Activated T-helper 2 cell treated with anti-CD3 and anti-CD28 coated beads, Interferon-gamma antibody, Interleukin-2, Interleukin-4, amounts not matched to agents 10 μg/mL and 5 μg/mL and 100 μg/mL, durations not matched to agents 14 hours and 24 hours and 36 hours (primary cell): ENCODE data around the gene FKBP14. TPM values are rescaled to one million over a fixed set of nuclear protein-coding genes. Genes with fewer than 3 reads are reported as not detected.
A peak's percentile ranks its signal among the peaks of the same experiment; 100 is the strongest.
"Not testable (repeated sequence)": the region's sequence is repeated elsewhere in the genome, so short reads cannot be mapped to it uniquely, and the experiment has no call there.

Experiments
- DNase-seq: peaks from one replicate; pipeline ENCODE4 v3.0.0; 2021; ENCODE audit warnings: low spot score
- H3K27ac Mint-ChIP-seq: one replicate; pipeline ENCODE4 v1.8.0; 2021; ENCODE audit warnings: mixed read lengths
- H3K27me3 Mint-ChIP-seq: one replicate; pipeline ENCODE4 v1.8.0; 2021; ENCODE audit warnings: low read depth, mixed read lengths
- H3K36me3 Mint-ChIP-seq: one replicate; pipeline ENCODE4 v1.8.0; 2021; ENCODE audit warnings: low read depth, mixed read lengths
- H3K4me1 Mint-ChIP-seq: one replicate; pipeline ENCODE4 v1.8.0; 2021; ENCODE audit warnings: low read depth, mixed read lengths
- H3K4me3 Mint-ChIP-seq: one replicate; pipeline ENCODE4 v1.8.0; 2021; ENCODE audit warnings: low read depth, mild to moderate bottlenecking, moderate library complexity, mixed read lengths
- H3K9me3 Mint-ChIP-seq: one replicate; pipeline ENCODE4 v1.8.0; 2021; ENCODE audit warnings: mixed read lengths
- intact Hi-C: fragments of 100-400 bp; cut with micrococcal nuclease; formaldehyde crosslinking; loops from one replicate; pipeline ENCODE4 v1.15.1; 2023
- total RNA-seq: library from RNA; stranded (reverse); gene quantifications from 2 replicates; pipeline ENCODE4 v1.2.3, GENCODE V29; 2022

The FKBP14 gene
- 8.0 and 10.0 TPM in 2 replicates for total RNA-seq

- H3K9me3 Mint-ChIP-seq, result no peaks in the 10 kb centered on the region
- peaks cover 6% of the 10 kb centered on the region for H3K36me3 Mint-ChIP-seq
- H3K4me1 Mint-ChIP-seq, result peaks cover 35% of the 10 kb centered on the region
- peak; percentile 90 for DNase-seq
- H3K27ac Mint-ChIP-seq, result peak within 1 kb of the TSS; percentile 84
- peak within 1 kb of the TSS; percentile 93 for H3K4me3 Mint-ChIP-seq
- intact Hi-C loops, result loop anchor here (2.0 to 5.0 kb wide), 4 partner anchors 39 to 568 kb away; partner anchors contain the start of genes GARS1 and SCRN1
- H3K27me3 Mint-ChIP-seq, result no peaks in the 10 kb centered on the region
Measured at GRCh38 chr7:30026229-30027064, at the start of gene FKBP14. Gene FKBP14, minus strand, starts transcription at chr7:30026702. Its CDS starts 194 bp downstream, at chr7:30026508.

GRCh38 chr7:30074422-30075030 is 48.0 kb upstream of the FKBP14 start:
- Mint-ChIP-seq H3K4me3 (no peak overlapping the region), H3K27ac (no peak overlapping the region), H3K4me1 (no peaks in the 10 kb centered on the region), H3K27me3 (no peaks in the 10 kb centered on the region), H3K9me3 (no peaks in the 10 kb centered on the region), H3K36me3 (peaks cover 3% of the 10 kb centered on the region)
- intact Hi-C loops, result no loop called here
- DNase-seq, result no peak

- no peak for DNase-seq
- intact Hi-C loops, result no loop called here
- peaks cover 3% of the 10 kb centered on the region for H3K4me1 Mint-ChIP-seq
- H3K27ac Mint-ChIP-seq, result no peak overlapping the region
- no peaks in the 10 kb centered on the region for H3K27me3 Mint-ChIP-seq
- no peaks in the 10 kb centered on the region for H3K9me3 Mint-ChIP-seq
- H3K4me3 Mint-ChIP-seq, result no peak overlapping the region
- H3K36me3 Mint-ChIP-seq, result no peaks in the 10 kb centered on the region
Measured at GRCh38 chr7:30072735-30073134, 46.2 kb upstream of the FKBP14 start.

- Mint-ChIP-seq H3K4me1 (peaks cover 3% of the 10 kb centered on the region), H3K27ac (no peak overlapping the region), H3K4me3 (no peak overlapping the region), H3K27me3 (no peaks in the 10 kb centered on the region), H3K36me3 (no peaks in the 10 kb centered on the region), H3K9me3 (no peaks in the 10 kb centered on the region)
- no peak for DNase-seq
- intact Hi-C loops, result no loop called here
Measured at GRCh38 chr7:30070052-30070451, 43.5 kb upstream of the FKBP14 start.

- no peaks in the 10 kb centered on the region for H3K36me3 Mint-ChIP-seq
- no peak overlapping the region for H3K4me3 Mint-ChIP-seq
- peaks cover 3% of the 10 kb centered on the region for H3K4me1 Mint-ChIP-seq
- no peaks in the 10 kb centered on the region for H3K27me3 Mint-ChIP-seq
- DNase-seq, result no peak
- H3K9me3 Mint-ChIP-seq, result no peaks in the 10 kb centered on the region
- intact Hi-C loops, result no loop called here
- no peak overlapping the region for H3K27ac Mint-ChIP-seq
Measured at GRCh38 chr7:30069096-30069867, 42.8 kb upstream of the FKBP14 start.

- Mint-ChIP-seq H3K36me3 (no peaks in the 10 kb centered on the region), H3K9me3 (no peaks in the 10 kb centered on the region), H3K4me1 (peaks cover 3% of the 10 kb centered on the region), H3K4me3 (no peak overlapping the region), H3K27me3 (no peaks in the 10 kb centered on the region), H3K27ac (no peak overlapping the region)
- no peak for DNase-seq
- intact Hi-C loops, result no loop called here
Measured at GRCh38 chr7:30068117-30068516, 41.6 kb upstream of the FKBP14 start.

GRCh38 chr7:30066687-30067086 is 40.2 kb upstream of the FKBP14 start:
- no peaks in the 10 kb centered on the region for H3K9me3 Mint-ChIP-seq

GRCh38 chr7:30065746-30066145 is 39.2 kb upstream of the FKBP14 start:
- Mint-ChIP-seq H3K4me3 (no peak overlapping the region), H3K27me3 (no peaks in the 10 kb centered on the region), H3K36me3 (peaks cover 8% of the 10 kb centered on the region), H3K4me1 (peaks cover 3% of the 10 kb centered on the region), H3K9me3 (no peaks in the 10 kb centered on the region), H3K27ac (no peak overlapping the region)
- intact Hi-C loops, result no loop called here
- no peak for DNase-seq

More at GRCh38 chr7:30066687-30067086, 40.2 kb upstream of the FKBP14 start:
- peaks cover 3% of the 10 kb centered on the region for H3K4me1 Mint-ChIP-seq
- peaks cover 8% of the 10 kb centered on the region for H3K36me3 Mint-ChIP-seq
- H3K27ac Mint-ChIP-seq, result no peak overlapping the region
- intact Hi-C loops, result no loop called here
- no peak overlapping the region for H3K4me3 Mint-ChIP-seq
- no peak for DNase-seq
- no peaks in the 10 kb centered on the region for H3K27me3 Mint-ChIP-seq

GRCh38 chr7:30062587-30062986 is 36.1 kb upstream of the FKBP14 start:
- intact Hi-C loops, result loop anchor here (1.0 kb wide), 1 partner anchor 33 kb away; no protein-coding TSS in a partner anchor
- Mint-ChIP-seq H3K4me1 (peaks cover 2% of the 10 kb centered on the region), H3K4me3 (no peak overlapping the region), H3K36me3 (peaks cover 19% of the 10 kb centered on the region), H3K27ac (no peak overlapping the region), H3K27me3 (no peaks in the 10 kb centered on the region), H3K9me3 (no peaks in the 10 kb centered on the region)
- DNase-seq, result no peak

- H3K27me3 Mint-ChIP-seq, H3K4me1 Mint-ChIP-seq: not testable (repeated sequence)
- peak; percentile 15 for DNase-seq
Measured at GRCh38 chr7:30061786-30062185, 35.3 kb upstream of the FKBP14 start.

GRCh38 chr7:30057741-30058140 is 31.2 kb upstream of the FKBP14 start:
- Mint-ChIP-seq H3K9me3 (no peaks in the 10 kb centered on the region), H3K27me3 (no peaks in the 10 kb centered on the region), H3K4me3 (no peak overlapping the region), H3K27ac (no peak overlapping the region), H3K4me1 (peaks cover 2% of the 10 kb centered on the region), H3K36me3 (peaks cover 26% of the 10 kb centered on the region)
- DNase-seq, result no peak
- intact Hi-C loops, result no loop called here

More at GRCh38 chr7:30061786-30062185, 35.3 kb upstream of the FKBP14 start:
- not testable (repeated sequence) for H3K9me3 Mint-ChIP-seq, H3K4me3 Mint-ChIP-seq, H3K27ac Mint-ChIP-seq
- peaks cover 24% of the 10 kb centered on the region for H3K36me3 Mint-ChIP-seq
- intact Hi-C loops, result loop anchor here (1.0 kb wide), 1 partner anchor 32 kb away; no protein-coding TSS in a partner anchor

- no peak for DNase-seq
- Mint-ChIP-seq H3K27ac (no peak overlapping the region), H3K4me1 (peaks cover 3% of the 10 kb centered on the region)
Measured at GRCh38 chr7:30053068-30053467, 26.6 kb upstream of the FKBP14 start.

More at GRCh38 chr7:30053068-30053467, 26.6 kb upstream of the FKBP14 start:
- peaks cover 24% of the 10 kb centered on the region for H3K36me3 Mint-ChIP-seq
- intact Hi-C loops, result no loop called here
- no peaks in the 10 kb centered on the region for H3K27me3 Mint-ChIP-seq
- no peaks in the 10 kb centered on the region for H3K9me3 Mint-ChIP-seq
- no peak overlapping the region for H3K4me3 Mint-ChIP-seq
